Subcutaneous adipose tissue (tissue), 4 donors: Measurements from ENCODE around the gene SUGP2. TPM values are rescaled to one million over a fixed set of nuclear protein-coding genes. Genes with fewer than 3 reads are reported as not detected.

Experiments
- total RNA-seq, 4 donors: library from RNA; depleted of rRNA; stranded (reverse); fragments of >200 nt; gene quantifications; one replicate each; pipeline ENCODE4 v1.1.0, GENCODE V29; 2016
- TF ChIP-seq, protein P1 (sequence below): fragments of 450-650 bp; IDR thresholded peaks from one replicate; pipeline ENCODE4 v1.5.1; 2016; ENCODE audit warnings: low read depth, mild to moderate bottlenecking, control low read depth, antibody characterized with exemption, moderate library complexity

The SUGP2 gene
- total RNA-seq, 4 donors from 2014 or later: 29.2 to 59.5 (median 42.2) TPM

GRCh38 chr19:19063183-19064097, 30.1 kb upstream of the SUGP2 start, which contains the start of gene SLC25A42:
SLC25A42 (plus strand) TSS chr19:19063994; CDS start chr19:19096125, 32,131 bp downstream.
- TF ChIP-seq, protein P1, sequence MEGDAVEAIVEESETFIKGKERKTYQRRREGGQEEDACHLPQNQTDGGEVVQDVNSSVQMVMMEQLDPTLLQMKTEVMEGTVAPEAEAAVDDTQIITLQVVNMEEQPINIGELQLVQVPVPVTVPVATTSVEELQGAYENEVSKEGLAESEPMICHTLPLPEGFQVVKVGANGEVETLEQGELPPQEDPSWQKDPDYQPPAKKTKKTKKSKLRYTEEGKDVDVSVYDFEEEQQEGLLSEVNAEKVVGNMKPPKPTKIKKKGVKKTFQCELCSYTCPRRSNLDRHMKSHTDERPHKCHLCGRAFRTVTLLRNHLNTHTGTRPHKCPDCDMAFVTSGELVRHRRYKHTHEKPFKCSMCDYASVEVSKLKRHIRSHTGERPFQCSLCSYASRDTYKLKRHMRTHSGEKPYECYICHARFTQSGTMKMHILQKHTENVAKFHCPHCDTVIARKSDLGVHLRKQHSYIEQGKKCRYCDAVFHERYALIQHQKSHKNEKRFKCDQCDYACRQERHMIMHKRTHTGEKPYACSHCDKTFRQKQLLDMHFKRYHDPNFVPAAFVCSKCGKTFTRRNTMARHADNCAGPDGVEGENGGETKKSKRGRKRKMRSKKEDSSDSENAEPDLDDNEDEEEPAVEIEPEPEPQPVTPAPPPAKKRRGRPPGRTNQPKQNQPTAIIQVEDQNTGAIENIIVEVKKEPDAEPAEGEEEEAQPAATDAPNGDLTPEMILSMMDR: no peak

DNA sequence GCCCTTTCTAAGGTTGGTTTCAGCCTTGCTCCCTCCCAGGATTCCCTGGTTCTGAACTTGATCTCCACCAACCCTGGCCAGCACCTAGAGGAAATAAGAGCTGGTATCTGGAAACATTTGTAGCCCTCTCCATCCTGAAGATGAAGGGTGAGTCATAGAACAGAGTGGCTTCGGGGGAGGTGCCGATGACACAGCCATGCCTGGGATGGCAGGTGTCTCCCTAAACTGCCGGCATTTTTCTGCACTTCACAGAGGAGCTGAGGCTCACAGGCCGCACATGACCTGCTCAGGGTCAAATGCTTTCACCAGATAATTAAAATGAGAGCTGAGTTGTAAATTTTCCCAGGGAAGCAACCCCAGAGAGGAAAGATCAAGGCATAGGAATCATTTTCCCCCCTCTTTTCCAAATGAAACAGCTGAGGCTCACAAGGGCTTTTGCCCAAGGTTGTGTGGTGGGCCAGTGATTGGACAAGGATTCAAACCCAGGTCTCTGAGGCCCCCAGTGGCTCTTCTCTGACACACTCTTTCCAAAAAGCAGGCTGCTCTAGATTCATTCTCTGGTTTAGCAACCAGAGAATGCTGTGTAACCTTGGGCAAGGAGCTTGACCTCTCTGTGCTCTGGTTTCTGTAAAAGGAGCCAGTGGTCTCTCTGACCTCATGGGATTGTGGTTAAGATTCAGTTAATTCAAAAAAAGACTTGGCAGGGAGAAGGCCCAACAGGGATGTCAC, 29.3 kb upstream of the SUGP2 start:
- TF ChIP-seq, protein P1: no peak

DNA sequence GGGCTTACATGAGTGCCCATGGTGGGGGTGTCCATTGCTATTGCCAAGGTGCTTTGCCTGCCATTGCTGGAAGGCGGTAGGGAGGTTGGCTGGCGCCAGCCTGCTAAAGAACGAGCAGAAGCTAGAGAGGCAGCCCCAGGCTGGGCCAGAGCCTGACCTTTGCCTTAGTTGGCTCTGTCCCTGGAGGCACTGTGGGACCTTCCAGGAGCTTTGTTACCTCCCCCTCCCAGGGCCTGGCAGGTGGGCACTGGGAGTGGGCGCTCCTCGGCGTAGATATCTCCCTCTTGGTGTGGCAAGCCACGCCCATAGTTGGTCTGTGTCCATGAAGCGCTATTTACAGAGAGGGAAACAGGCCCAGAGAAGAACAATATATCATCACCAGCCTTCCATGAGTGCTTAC, 28.2 kb upstream of the SUGP2 start:
- TF ChIP-seq, protein P1: no peak

DNA sequence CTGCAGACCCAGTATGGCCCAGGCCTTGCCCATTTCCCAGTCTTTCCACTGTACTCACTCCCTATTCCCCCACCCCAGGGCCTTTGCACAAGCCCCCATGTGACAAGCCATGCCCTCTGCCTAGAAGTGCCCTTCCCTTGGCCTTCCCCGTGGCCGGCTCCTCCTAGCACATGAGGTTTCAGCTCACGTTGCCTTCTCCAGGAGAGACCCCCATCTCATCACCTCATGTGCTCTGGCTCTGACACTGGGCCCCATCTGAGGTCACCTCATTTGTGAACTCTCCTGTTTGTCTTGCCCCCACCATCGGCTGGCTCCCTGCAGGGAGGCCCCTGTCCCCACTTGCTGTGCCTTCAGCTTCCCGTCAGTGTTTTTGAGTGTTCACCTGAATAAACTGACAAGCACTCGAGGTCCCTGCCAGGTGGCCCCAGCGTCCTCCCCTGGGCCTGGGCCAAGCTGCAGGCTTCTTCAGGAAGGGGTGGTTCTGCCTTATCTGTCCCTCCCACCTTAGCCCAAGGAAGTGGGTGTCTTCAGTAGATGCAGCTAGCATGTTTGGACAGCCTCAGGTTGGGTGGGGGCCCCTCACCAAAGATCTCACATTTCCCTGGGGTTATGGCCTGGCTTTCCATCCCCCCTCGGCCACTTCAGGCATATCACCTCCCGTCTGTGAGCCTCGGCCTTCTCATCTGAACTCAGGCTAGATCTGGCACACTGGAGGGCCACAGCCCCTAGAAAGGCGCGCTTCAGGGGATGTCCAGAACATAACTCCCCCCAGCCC, 26.7 kb upstream of the SUGP2 start:
- TF ChIP-seq, protein P1: no peak

- TF ChIP-seq, protein P1: no peak
These were observed 25.9 kb upstream of the SUGP2 start for GRCh38 chr19:19059018-19059836.

- TF ChIP-seq, protein P1: no peak
These were observed 24.4 kb upstream of the SUGP2 start for GRCh38 chr19:19057720-19058119.
